Karpas-422 (cell line): Measurements from ENCODE around the gene DIDO1. TPM values are rescaled to one million over a fixed set of nuclear protein-coding genes. Genes with fewer than 3 reads are reported as not detected.

Experiments used
- DNase-seq: peaks from one replicate; pipeline ENCODE4 v3.0.0-alpha.2; 2015
- H2AFZ ChIP-seq: fragments of 200-600 bp; sonication (generic); 2 replicates; pipeline ENCODE4 v1.6.1; 2014; ENCODE audit warnings: antibody characterized with exemption, low read length, mixed read lengths
- H3K27ac ChIP-seq: fragments of 200-600 bp; sonication (generic); 2 replicates; pipeline ENCODE4 v1.5.1; 2014; ENCODE audit warnings: mild to moderate bottlenecking, low read length, moderate library complexity
- H3K27me3 ChIP-seq: fragments of 200-600 bp; sonication (generic); 2 replicates; pipeline ENCODE4 v1.6.1; 2014; ENCODE audit warnings: low read length, mixed read lengths
- H3K36me3 ChIP-seq: fragments of 200-600 bp; sonication (generic); 2 replicates; pipeline ENCODE4 v1.6.1; 2014; ENCODE audit warnings: low read length, mixed read lengths; ENCODE audit not compliant: insufficient read depth
- H3K4me1 ChIP-seq: fragments of 200-600 bp; sonication (generic); 2 replicates; pipeline ENCODE4 v1.6.1; 2014; ENCODE audit warnings: mild to moderate bottlenecking, low read length, mixed read lengths
- H3K4me2 ChIP-seq: fragments of 200-600 bp; sonication (generic); 2 replicates; pipeline ENCODE4 v1.6.1; 2014; ENCODE audit warnings: low read length, low read depth, mild to moderate bottlenecking; ENCODE audit not compliant: poor library complexity, severe bottlenecking
- H3K4me3 ChIP-seq: fragments of 200-600 bp; sonication (generic); 2 replicates; pipeline ENCODE4 v1.5.1; 2014; ENCODE audit warnings: mild to moderate bottlenecking, antibody characterized with exemption, low read length, mixed read lengths
- H3K79me2 ChIP-seq: fragments of 200-600 bp; sonication (generic); 2 replicates; pipeline ENCODE4 v1.6.1; 2014; ENCODE audit warnings: mild to moderate bottlenecking, low read length, mixed read lengths
- H3K9ac ChIP-seq: fragments of 200-600 bp; sonication (generic); 2 replicates; pipeline ENCODE4 v1.6.0; 2014; ENCODE audit warnings: low read length
- H3K9me2 ChIP-seq: fragments of 200-600 bp; sonication (generic), shearing (Covaris generic); replicated peaks from 2 replicates; pipeline ENCODE4 v1.6.0; 2014; ENCODE audit warnings: mild to moderate bottlenecking, low read length, moderate library complexity; ENCODE audit not compliant: insufficient read depth
- H3K9me3 ChIP-seq: fragments of 300-700, 200-600 bp; sonication (generic); 2 replicates; pipeline ENCODE4 v1.6.1; 2014; ENCODE audit warnings: low read length, mixed read lengths
- H4K20me1 ChIP-seq: fragments of 200-600 bp; sonication (generic); 2 replicates; pipeline ENCODE4 v1.6.1; 2014; ENCODE audit warnings: mild to moderate bottlenecking, antibody characterized with exemption, low read length, low read depth; ENCODE audit not compliant: insufficient read depth
- total RNA-seq: library from RNA; depleted of rRNA; stranded (reverse); fragments of >200 nt; shearing (Covaris generic); gene quantifications from 2 replicates; pipeline ENCODE4 v1.2.3, GENCODE V29; 2014; ENCODE audit warnings: low replicate concordance

The DIDO1 gene
- total RNA-seq, 1 experiment from 2014 or later: 35.4 TPM

DNA sequence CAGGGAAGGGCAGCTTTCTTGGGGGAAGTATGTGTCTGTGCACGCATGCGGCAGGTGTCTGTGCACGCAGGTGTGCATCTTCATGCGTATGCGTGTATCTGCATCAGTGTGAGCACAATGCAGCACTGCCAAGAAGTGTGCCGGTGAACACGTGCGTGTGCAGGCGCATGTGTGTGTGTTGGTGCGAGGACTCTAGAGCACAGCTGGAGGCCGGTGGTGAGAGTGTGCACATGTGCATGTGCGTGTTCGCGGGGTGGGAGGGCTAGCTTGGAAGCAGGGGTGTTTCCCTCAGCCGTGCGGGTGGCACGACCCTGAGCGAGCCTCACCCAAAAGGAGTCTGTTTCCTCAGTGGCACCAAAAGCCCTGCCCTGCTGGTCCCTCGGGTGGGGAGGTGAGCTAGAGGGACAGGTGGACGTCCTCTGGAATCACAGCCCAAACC lies 33.7 kb upstream of the DIDO1 start:
- H2AFZ ChIP-seq: no peak overlapping the region
- H3K9me2 ChIP-seq: no peaks in the 10 kb centered on the region
- no peaks in the 10 kb centered on the region for H3K9me3 ChIP-seq
- 0 out of 2 replicates have a peak, but pooled peaks cover 3% of the 10 kb centered on the region for H3K36me3 ChIP-seq
- H3K9ac ChIP-seq: no peak overlapping the region
- H3K27me3 ChIP-seq: no peaks in the 10 kb centered on the region
- no peak overlapping the region for H3K27ac ChIP-seq
- H3K4me2 ChIP-seq: no peak overlapping the region
- peaks cover 12% of the 10 kb centered on the region for H3K79me2 ChIP-seq
- peaks cover 1% of the 10 kb centered on the region for H3K4me1 ChIP-seq
- H4K20me1 ChIP-seq: no peaks in the 10 kb centered on the region
- H3K4me3 ChIP-seq: no peak overlapping the region
- DNase-seq: no peak

DNA sequence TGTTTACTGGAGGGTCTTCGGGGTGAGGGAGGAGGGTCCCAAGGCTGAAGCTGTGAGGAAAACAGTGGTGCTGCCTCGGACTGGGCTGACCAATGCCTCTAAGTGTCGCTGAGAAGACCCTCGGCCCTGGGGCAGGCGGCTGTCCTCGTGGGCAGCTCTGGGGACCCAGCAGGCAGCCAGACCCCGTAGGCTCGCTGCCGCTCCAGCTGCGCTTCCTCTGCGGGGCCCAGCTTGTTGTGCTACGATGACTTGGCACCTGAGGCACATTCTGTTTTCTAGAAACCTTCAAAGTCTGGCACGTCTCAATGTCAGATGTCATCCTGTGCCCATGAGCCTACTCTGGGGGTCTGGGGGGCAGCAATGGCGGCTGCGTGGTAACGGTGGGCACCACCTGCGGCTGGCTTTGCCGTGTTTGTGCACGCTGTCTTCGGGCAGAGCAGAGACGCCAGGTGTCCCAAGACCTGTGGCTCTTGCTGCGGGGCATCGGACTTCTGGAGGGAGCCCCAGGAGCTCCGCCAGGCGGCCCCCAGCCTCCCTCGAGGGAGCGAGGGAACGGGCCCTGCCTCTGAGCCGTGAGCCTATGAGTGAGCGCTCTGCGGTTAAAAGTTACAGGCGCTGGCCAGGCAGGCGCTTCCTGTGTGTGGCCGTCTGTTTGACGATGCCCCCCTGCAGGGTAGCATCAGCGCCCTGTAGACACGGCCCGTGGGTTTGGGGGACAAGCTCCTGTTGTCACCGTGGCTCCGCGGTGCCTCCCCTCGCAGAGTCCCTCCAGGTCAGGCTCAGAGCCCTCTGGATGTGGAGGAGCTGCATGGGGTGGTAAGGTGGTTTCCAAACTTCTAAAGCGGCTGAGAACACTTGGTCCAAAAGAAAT lies 33.0 kb upstream of the DIDO1 start:
- Histone ChIP-seq H3K4me3 (no peak overlapping the region), H3K9ac (no peak overlapping the region)

GRCh38 chr20:62958388-62959100 lies 32.2 kb upstream of the DIDO1 start:
- Histone ChIP-seq H3K4me1 (peaks cover 16% of the 10 kb centered on the region), H4K20me1 (no peaks in the 10 kb centered on the region), H3K4me3 (no peak overlapping the region), H3K4me2 (no peak overlapping the region), H3K9me3 (no peaks in the 10 kb centered on the region), H3K27ac (no peak overlapping the region), H3K9ac (no peak overlapping the region), H2AFZ (no peak overlapping the region), H3K79me2 (peaks cover 20% of the 10 kb centered on the region), H3K36me3 (no peaks in the 10 kb centered on the region), H3K9me2 (no peaks in the 10 kb centered on the region), H3K27me3 (no peaks in the 10 kb centered on the region)
- no peak for DNase-seq

More for the DNA sequence above, 33.0 kb upstream of the DIDO1 start:
- H3K9me2 ChIP-seq: no peaks in the 10 kb centered on the region
- no peak overlapping the region for H3K4me2 ChIP-seq
- DNase-seq: no peak
- H2AFZ ChIP-seq: no peak overlapping the region
- no peaks in the 10 kb centered on the region for H3K9me3 ChIP-seq
- H3K4me1 ChIP-seq: peaks cover 8% of the 10 kb centered on the region
- H3K27ac ChIP-seq: no peak overlapping the region
- no peaks in the 10 kb centered on the region for H3K27me3 ChIP-seq
- no peaks in the 10 kb centered on the region for H3K36me3 ChIP-seq
- no peaks in the 10 kb centered on the region for H4K20me1 ChIP-seq
- peaks cover 19% of the 10 kb centered on the region for H3K79me2 ChIP-seq

- Histone ChIP-seq H3K27me3 (no peaks in the 10 kb centered on the region), H3K9me3 (no peaks in the 10 kb centered on the region), H2AFZ (no peak overlapping the region), H3K36me3 (no peaks in the 10 kb centered on the region), H3K4me2 (no peak overlapping the region), H3K9me2 (no peaks in the 10 kb centered on the region), H4K20me1 (no peaks in the 10 kb centered on the region), H3K9ac (no peak overlapping the region), H3K79me2 (peaks cover 27% of the 10 kb centered on the region), H3K4me3 (no peak overlapping the region), H3K27ac (no peak overlapping the region), H3K4me1 (peaks cover 23% of the 10 kb centered on the region)
- no peak for DNase-seq
These were observed 31.1 kb upstream of the DIDO1 start for GRCh38 chr20:62957136-62958117.

DNA sequence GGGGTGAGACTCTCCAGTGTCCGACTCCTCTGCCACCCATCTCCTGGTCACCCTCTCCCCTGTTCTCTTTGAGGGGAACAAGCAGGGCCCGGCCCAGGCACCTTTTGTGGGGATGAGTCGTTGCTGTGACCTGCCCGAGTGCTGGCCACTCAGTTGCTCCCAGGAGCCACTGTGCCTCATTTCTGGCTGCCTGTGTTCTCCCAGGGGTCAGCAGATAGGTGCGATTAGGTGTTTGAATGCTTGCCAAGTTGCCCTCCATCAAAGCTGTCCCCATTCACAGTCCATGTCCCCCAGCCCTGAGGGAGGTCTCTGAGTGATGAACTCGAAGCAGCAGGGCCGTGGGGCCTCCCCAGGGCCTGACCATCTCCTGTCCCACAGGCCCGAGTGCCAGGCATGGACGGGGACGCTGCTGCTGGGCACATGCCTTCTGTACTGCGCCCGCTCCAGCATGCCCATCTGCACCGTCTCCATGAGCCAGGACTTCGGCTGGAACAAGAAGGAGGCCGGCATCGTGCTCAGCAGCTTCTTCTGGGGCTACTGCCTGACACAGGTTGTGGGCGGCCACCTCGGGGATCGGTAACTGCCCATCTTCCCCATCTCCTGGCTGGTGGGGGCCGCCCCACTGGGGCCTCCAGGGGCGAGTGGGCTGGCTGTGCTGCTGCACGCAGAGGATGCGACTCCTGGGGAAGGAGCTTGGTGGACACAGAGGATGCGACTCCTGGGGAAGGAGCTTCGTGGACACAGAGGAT lies 30.3 kb upstream of the DIDO1 start:
- H3K27ac ChIP-seq: no peak overlapping the region
- H2AFZ ChIP-seq: no peak overlapping the region
- no peaks in the 10 kb centered on the region for H3K36me3 ChIP-seq
- H3K4me3 ChIP-seq: no peak overlapping the region
- DNase-seq: no peak
- H4K20me1 ChIP-seq: no peaks in the 10 kb centered on the region
- peaks cover 32% of the 10 kb centered on the region for H3K79me2 ChIP-seq
- no peaks in the 10 kb centered on the region for H3K9me2 ChIP-seq
- H3K4me2 ChIP-seq: no peak overlapping the region
- peaks cover 30% of the 10 kb centered on the region for H3K4me1 ChIP-seq
- H3K9me3 ChIP-seq: no peaks in the 10 kb centered on the region
- H3K9ac ChIP-seq: no peak overlapping the region
- H3K27me3 ChIP-seq: no peaks in the 10 kb centered on the region

GRCh38 chr20:62955519-62956386 lies 29.4 kb upstream of the DIDO1 start:
- no peak for DNase-seq
- no peak overlapping the region for H3K27ac ChIP-seq
- no peak overlapping the region for H2AFZ ChIP-seq
- no peaks in the 10 kb centered on the region for H3K9me3 ChIP-seq
- H3K4me3 ChIP-seq: no peak overlapping the region
- H3K79me2 ChIP-seq: peaks cover 32% of the 10 kb centered on the region
- H3K36me3 ChIP-seq: no peaks in the 10 kb centered on the region
- H4K20me1 ChIP-seq: no peaks in the 10 kb centered on the region
- no peaks in the 10 kb centered on the region for H3K27me3 ChIP-seq
- H3K4me1 ChIP-seq: peaks cover 34% of the 10 kb centered on the region
- H3K4me2 ChIP-seq: no peak overlapping the region
- no peak overlapping the region for H3K9ac ChIP-seq
- no peaks in the 10 kb centered on the region for H3K9me2 ChIP-seq
